ENCODE data around the gene PM20D2.

GRCh38 chr6:89200706-89201215, 54.9 kb downstream of the PM20D2 start:
- TF ChIP-seq PBX3 (CRISPR knock-in tag; IDR thresholded peaks at IDR 0.05; ENCODE audit: borderline replicate concordance) (no peak), PHF8 (CRISPR knock-in tag; IDR thresholded peaks at IDR 0.05) (no peak), TARDBP (CRISPR knock-in tag; IDR thresholded peaks at IDR 0.05) (no peak), FOXM1 (CRISPR knock-in tag; IDR thresholded peaks at IDR 0.05) (no peak), CTCF (CRISPR knock-in tag; IDR thresholded peaks at IDR 0.05) (no peak), KAT8 (CRISPR knock-in tag; IDR thresholded peaks at IDR 0.05) (no peak), NCOR1 (IDR thresholded peaks at IDR 0.05; ENCODE audit: borderline replicate concordance, low read length) (no peak)

All from HepG2 (cell line).